ENCODE data around the gene DCC. TPM values are rescaled to one million over a fixed set of nuclear protein-coding genes. Genes with fewer than 3 reads are reported as not detected.

DCC gene
- total RNA-seq, 1 experiment from 2014 or later: not detected

- H2AFZ ChIP-seq (ENCODE audit: low read depth, low read length, poor library complexity, severe bottlenecking): no peak overlapping the region
- no TSS peak for BruUV-seq (replicated peaks)
- ATAC-seq (no peak), DNase-seq (ENCODE audit: low read depth, low spot score) (no peak)
- CTCF ChIA-PET: no interaction called here
- intact Hi-C loops (cut with micrococcal nuclease): no loop called here
- H3K27me3 ChIP-seq (ENCODE audit: insufficient read depth, low read length): no peaks in the 10 kb centered on the region
- no peak overlapping the region for H3K4me2 ChIP-seq (ENCODE audit: low read length)
- TF ChIP-seq ZNF274 (IDR thresholded peaks at IDR 0.05; ENCODE audit: low read depth, low read length): no peak
- TF ChIP-seq EZH2phosphoT487 (IDR thresholded peaks at IDR 0.05; ENCODE audit: borderline replicate concordance): no peak
- no peak for TF ChIP-seq JUND (IDR thresholded peaks at IDR 0.05)
- no peak for TF ChIP-seq POLR2AphosphoS5 (IDR thresholded peaks at IDR 0.05; ENCODE audit: low read depth, low read length)
- TF ChIP-seq POLR2A (IDR thresholded peaks at IDR 0.05; ENCODE audit: borderline replicate concordance, extremely low read depth, insufficient read depth, insufficient read length): no peak
- TF ChIP-seq SP1 (IDR thresholded peaks at IDR 0.05; ENCODE audit: low read depth): no peak
- TF ChIP-seq CEBPB (IDR thresholded peaks at IDR 0.05; ENCODE audit: low read depth): no peak
- no peak for TF ChIP-seq ZFX (IDR thresholded peaks at IDR 0.05)
- TF ChIP-seq FOSL1 (IDR thresholded peaks at IDR 0.05; ENCODE audit: low read depth): no peak
- no peak overlapping the region for H3K9ac ChIP-seq (ENCODE audit: low read length)
- RAD21 ChIA-PET (ENCODE audit: low non-redundant PET in 1 of 2, low total read pairs in 2 of 2, uncharacterized antibody in 2 of 2, unreplicated experiment in 2 of 2): no interaction called here
- H4K20me1 ChIP-seq (ENCODE audit: insufficient read depth): no peaks in the 10 kb centered on the region
- no peaks in the 10 kb centered on the region for H3K79me2 ChIP-seq (ENCODE audit: insufficient read depth, low read length)
- H3K27ac ChIP-seq (ENCODE audit: low read depth, low read length): no peak overlapping the region
- H3K9me3 ChIP-seq (ENCODE audit: control insufficient read depth in 1 of 2, insufficient read depth in 1 of 2, low read depth in 1 of 2, low read length in 2 of 2): peaks cover 14 to 23% of the 10 kb centered on the region in 2 experiments; a peak in 2 of 4 replicates
- no peaks in the 10 kb centered on the region for H3K36me3 ChIP-seq (ENCODE audit: control insufficient read depth in 1 of 2, insufficient read depth in 2 of 2, low read length in 2 of 2)
- POLR2A ChIA-PET: no interaction called here
- no peaks in the 10 kb centered on the region for H3K9me2 ChIP-seq (ENCODE audit: insufficient read depth)
- H3K4me3 ChIP-seq (replicated peaks in 1 of 2; ENCODE audit: low read depth in 1 of 2, low read length in 2 of 2): no peak overlapping the region
- H3K4me1 ChIP-seq (ENCODE audit: control insufficient read depth in 1 of 2, insufficient read depth in 2 of 2, low read length in 2 of 2): no peaks in the 10 kb centered on the region
Measured at GRCh38 chr18:52829320-52829719, 489.3 kb downstream of the DCC start.

- Histone ChIP-seq H3K9me2 (ENCODE audit: insufficient read depth) (no peaks in the 10 kb centered on the region), H2AFZ (ENCODE audit: low read depth, low read length, poor library complexity, severe bottlenecking) (no peak overlapping the region), H3K27me3 (ENCODE audit: insufficient read depth, low read length) (no peaks in the 10 kb centered on the region), H3K4me2 (ENCODE audit: low read length) (no peak overlapping the region), H3K9ac (ENCODE audit: low read length) (no peak overlapping the region), H3K4me3 (replicated peaks in 1 of 2; ENCODE audit: low read depth in 1 of 2, low read length in 2 of 2) (no peak overlapping the region), H3K27ac (ENCODE audit: low read depth, low read length) (no peak overlapping the region), H3K79me2 (ENCODE audit: insufficient read depth, low read length) (no peaks in the 10 kb centered on the region), H4K20me1 (ENCODE audit: insufficient read depth) (no peaks in the 10 kb centered on the region), H3K9me3 (ENCODE audit: control insufficient read depth in 1 of 2, insufficient read depth in 1 of 2, low read depth in 1 of 2, low read length in 2 of 2) (peaks cover 14 to 26% of the 10 kb centered on the region in 2 experiments; a peak in 3 of 4 replicates), H3K36me3 (ENCODE audit: control insufficient read depth in 1 of 2, insufficient read depth in 2 of 2, low read length in 2 of 2) (no peaks in the 10 kb centered on the region), H3K4me1 (ENCODE audit: control insufficient read depth in 1 of 2, insufficient read depth in 2 of 2, low read length in 2 of 2) (no peaks in the 10 kb centered on the region)
- ChIA-PET CTCF (no interaction called here), POLR2A (no interaction called here), RAD21 (ENCODE audit: low non-redundant PET in 1 of 2, low total read pairs in 2 of 2, uncharacterized antibody in 2 of 2, unreplicated experiment in 2 of 2) (no interaction called here)
- ATAC-seq (no peak), DNase-seq (ENCODE audit: low read depth, low spot score) (no peak)
- no TSS peak for BruUV-seq (replicated peaks)
- TF ChIP-seq POLR2AphosphoS5 (IDR thresholded peaks at IDR 0.05; ENCODE audit: low read depth, low read length) (no peak), CEBPB (IDR thresholded peaks at IDR 0.05; ENCODE audit: low read depth) (no peak), CBX3 (IDR thresholded peaks at IDR 0.05; ENCODE audit: low read depth) (no peak), REST (IDR thresholded peaks at IDR 0.05; ENCODE audit: low read depth) (no peak), ATF3 (IDR thresholded peaks at IDR 0.05) (no peak), RAD21 (IDR thresholded peaks at IDR 0.05; ENCODE audit: low read depth) (no peak), ZBTB33 (IDR thresholded peaks at IDR 0.05; ENCODE audit: extremely low read depth, insufficient replicate concordance, low read length) (no peak), EGR1 (IDR thresholded peaks at IDR 0.05; ENCODE audit: low read depth) (no peak), POLR2A (IDR thresholded peaks at IDR 0.05; ENCODE audit: borderline replicate concordance, extremely low read depth, insufficient read depth, insufficient read length) (no peak), ELF1 (IDR thresholded peaks at IDR 0.05; ENCODE audit: borderline replicate concordance, low read depth) (no peak)
- intact Hi-C loops (cut with micrococcal nuclease): no loop called here
Measured at GRCh38 chr18:52829876-52830405, 489.9 kb downstream of the DCC start.

Data from HCT116 (cell line).